A549 (cell line): ENCODE data around the gene HS6ST2. TPM values are rescaled to one million over a fixed set of nuclear protein-coding genes. Genes with fewer than 3 reads are reported as not detected.

ENCODE experiments used
- ATAC-seq, 2 experiments: fragments of 200-7000 bp in 1 of 2; fragments of >200 bp in 1 of 2; cut with Nextera tagmentation in 1 of 2; cut with Tn5 transposase in 1 of 2; 3 replicates each; pipeline versions ENCODE4 v1.8.0 to v1.9.1; 2018 to 2020; ENCODE audit warnings: mild to moderate bottlenecking in 1 of 2, moderate library complexity in 1 of 2
- CTCF ChIA-PET: fragments of 300-600 bp; sonication (Branson Sonifier 250); formaldehyde crosslinking; extraction: SDS; loops from one replicate; lab custom pipeline; 2021; ENCODE audit warnings: antibody characterized with exemption, inconsistent platforms; lab: Yijun Ruan, JAX
- POLR2A ChIA-PET: fragments of 350-600 bp; formaldehyde crosslinking; extraction: SDS; loops from one replicate; lab custom pipeline; 2021; ENCODE audit warnings: antibody characterized with exemption, inconsistent platforms; lab: Yijun Ruan, JAX
- DNase-seq, 2 experiments: peaks; one replicate each; pipeline versions ENCODE4 v3.0.0 to v3.0.0-alpha.2; 2011 to 2016; ENCODE audit warnings: low read depth in 1 of 2, low spot score in 1 of 2
- FAIRE-seq: peaks from 2 replicates; lab custom pipeline; 2011; peaks lifted over from hg19 to GRCh38; lab: Jason Lieb, UNC
- H3K27ac ChIP-seq, 2 experiments: fragments of >200 bp; sonication (Bioruptor Twin); formaldehyde crosslinking; 3 replicates each; pipeline ENCODE4 v1.5.1; 2016 to 2017
- H3K4me1 ChIP-seq: fragments of >200 bp; sonication (Bioruptor Twin); formaldehyde crosslinking; 3 replicates; pipeline ENCODE4 v1.6.1; 2016
- H3K4me2 ChIP-seq: fragments of >200 bp; sonication (Bioruptor Twin); formaldehyde crosslinking; 3 replicates; pipeline ENCODE4 v1.6.1; 2016
- H3K4me3 ChIP-seq: fragments of >200 bp; sonication (Bioruptor Twin); formaldehyde crosslinking; 3 replicates; pipeline ENCODE4 v1.5.1; 2016
- H3K9me3 ChIP-seq: fragments of >200 bp; sonication (Bioruptor Twin); formaldehyde crosslinking; 3 replicates; pipeline ENCODE4 v1.6.1; 2016
- BCL3 ChIP-seq: fragments of >200 bp; sonication (Bioruptor Twin); formaldehyde crosslinking; IDR thresholded peaks from 3 replicates; pipeline ENCODE4 v1.6.1; 2016
- CBX8 ChIP-seq: fragments of 200-600 bp; sonication (generic); IDR thresholded peaks from 2 replicates; pipeline ENCODE4 v1.6.1; 2016
- CEBPB ChIP-seq, 2 experiments: fragments of >200 bp in 1 of 2; sonication (Bioruptor Twin) in 1 of 2; formaldehyde crosslinking in 1 of 2; IDR thresholded peaks; 2 replicates each; pipeline ENCODE4 v1.6.1; 2012 to 2016
- CHD4 ChIP-seq: fragments of 200-600 bp; sonication (generic); IDR thresholded peaks from 2 replicates; pipeline ENCODE4 v1.6.1; 2016; ENCODE audit warnings: antibody characterized with exemption, mild to moderate bottlenecking, borderline replicate concordance
- EP300 ChIP-seq, 2 experiments: fragments of >200 bp; sonication (Bioruptor Twin); formaldehyde crosslinking; IDR thresholded peaks; 2 replicates in 1 of 2; 3 replicates in 1 of 2; pipeline ENCODE4 v1.6.1; 2016 to 2017
- ESRRA ChIP-seq: fragments of 150-350 bp; IDR thresholded peaks from 2 replicates; pipeline ENCODE4 v1.6.1; 2014; ENCODE audit warnings: mild to moderate bottlenecking, low read length, borderline replicate concordance
- FOSL2 ChIP-seq, 2 experiments: fragments of 450-650 bp in 1 of 2; fragments of >200 bp in 1 of 2; sonication (Bioruptor Twin) in 1 of 2; formaldehyde crosslinking; IDR thresholded peaks; 2 replicates each; pipeline versions ENCODE4 v1.5.0 to v1.6.1; 2016 to 2020; ENCODE audit warnings: mild to moderate bottlenecking in 1 of 2, moderate library complexity in 1 of 2
- GATA3 ChIP-seq: IDR thresholded peaks from 2 replicates; pipeline ENCODE4 v1.6.1; 2012; ENCODE audit warnings: borderline replicate concordance
- HDAC2 ChIP-seq: fragments of 200-600 bp; sonication (generic); IDR thresholded peaks from 2 replicates; pipeline ENCODE4 v1.6.1; 2016
- HEYL ChIP-seq: fragments of 250-450 bp; sonication (Bioruptor Pico); IDR thresholded peaks from 2 replicates; pipeline ENCODE4 v1.8.0; 2021; ENCODE audit warnings: mild to moderate bottlenecking, moderate library complexity
- HOXA7 ChIP-seq: fragments of 250-450 bp; sonication (Bioruptor Pico); IDR thresholded peaks from 2 replicates; pipeline ENCODE4 v1.5.0; 2020; ENCODE audit warnings: mild to moderate bottlenecking, moderate library complexity
- JUN ChIP-seq, 2 experiments: fragments of >200 bp; sonication (Bioruptor Twin); formaldehyde crosslinking; IDR thresholded peaks; 2 replicates in 1 of 2; 3 replicates in 1 of 2; pipeline ENCODE4 v1.6.1; 2016 to 2017
- MAX ChIP-seq: IDR thresholded peaks from 2 replicates; pipeline ENCODE4 v1.6.1; 2012
- NR3C1 ChIP-seq: fragments of >200 bp; sonication (Bioruptor Twin); formaldehyde crosslinking; IDR thresholded peaks from 3 replicates; pipeline ENCODE4 v1.6.1; 2017
- PBX3 ChIP-seq: IDR thresholded peaks from 2 replicates; pipeline ENCODE4 v1.6.1; 2012
- POLR2A ChIP-seq: IDR thresholded peaks from 2 replicates; pipeline ENCODE4 v1.6.1; 2012; ENCODE audit warnings: mild to moderate bottlenecking, low read length
- RFX5 ChIP-seq: fragments of 450-650 bp; IDR thresholded peaks from 2 replicates; pipeline ENCODE4 v1.7.1; 2014; ENCODE audit warnings: antibody characterized with exemption, mild to moderate bottlenecking, moderate library complexity
- SREBF2 ChIP-seq: fragments of 450-650 bp; IDR thresholded peaks from 2 replicates; pipeline ENCODE4 v1.6.1; 2014; ENCODE audit warnings: mild to moderate bottlenecking, moderate library complexity
- ZC3H11A ChIP-seq: fragments of 450-650 bp; IDR thresholded peaks from 2 replicates; pipeline ENCODE4 v1.6.1; 2014; ENCODE audit warnings: antibody characterized with exemption, mild to moderate bottlenecking
- ZFP36 ChIP-seq: fragments of 450-650 bp; IDR thresholded peaks from 2 replicates; pipeline ENCODE4 v1.6.1; 2014; ENCODE audit warnings: borderline replicate concordance; ENCODE audit not compliant: partially characterized antibody
- ZNF302 ChIP-seq: fragments of 250-450 bp; sonication (Bioruptor Pico); IDR thresholded peaks from 2 replicates; pipeline ENCODE4 v1.9.0; 2021; ENCODE audit warnings: inconsistent platforms, mild to moderate bottlenecking, moderate library complexity
- WGBS: methylation state at CpG from one replicate; pipeline ENCODE4 v1.1.6; 2017; ENCODE audit errors: missing lambda C conversion rate; 5-methylcytosine and 5-hydroxymethylcytosine counted together
- polyA plus RNA-seq, 4 experiments: library from polyadenylated mRNA; depleted of rRNA in 3 of 4; stranded (reverse); fragments of >200 nt; fragmentation: RNase III in 1 of 4; extraction: RNeasy Plus Mini Kit Qiagen cat#74134 plus additional on column Dnase treatment in 1 of 4; gene quantifications; 2 replicates in 3 of 4; 3 replicates in 1 of 4; pipeline ENCODE4 v1.2.3, GENCODE V29; 2011 to 2017
- TF ChIP-seq, protein P1 (sequence below): fragments of >200 bp; sonication (Bioruptor Twin); formaldehyde crosslinking; IDR thresholded peaks from 3 replicates; pipeline ENCODE4 v1.5.1; 2016
- TF ChIP-seq, protein P2 (sequence below): fragments of 250-450 bp; sonication (Bioruptor Pico); IDR thresholded peaks from 2 replicates; pipeline ENCODE4 v1.5.0; 2020; ENCODE audit warnings: low read depth, mild to moderate bottlenecking, moderate library complexity
- TF ChIP-seq, protein P3 (sequence below): fragments of 150-350 bp; IDR thresholded peaks from 2 replicates; pipeline ENCODE4 v1.6.1; 2014; ENCODE audit warnings: low read depth, mild to moderate bottlenecking, low read length

Gene HS6ST2
- polyA plus RNA-seq, 2 of the 4 experiments (the other 2 are of a cell fraction) = 0.01 to 0.04 TPM

DNA sequence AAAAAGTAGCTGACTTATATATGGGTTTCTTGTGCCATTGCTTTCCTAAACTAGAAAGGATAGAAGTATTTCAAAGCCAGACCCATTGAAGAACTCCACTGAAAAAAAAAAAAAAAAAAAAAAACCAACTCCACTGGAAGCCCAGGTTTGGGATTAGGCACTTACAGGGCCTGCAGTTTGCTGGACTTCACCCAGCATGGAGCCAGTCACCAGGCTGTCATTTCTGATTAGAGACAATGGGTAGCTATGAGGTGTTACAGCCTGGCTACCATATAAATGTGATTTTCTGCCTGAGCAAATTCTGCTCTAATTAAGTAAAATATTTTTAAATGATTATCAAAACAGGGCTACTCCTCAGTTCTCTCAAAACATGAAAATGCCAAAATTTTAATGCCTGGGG lies 49.5 kb downstream of the HS6ST2 start:
- H3K4me3 ChIP-seq = no peak overlapping the region
- no peaks in the 10 kb centered on the region for H3K4me1 ChIP-seq
- ATAC-seq = no peak
- DNase-seq = no peak
- TF ChIP-seq, protein P1, sequence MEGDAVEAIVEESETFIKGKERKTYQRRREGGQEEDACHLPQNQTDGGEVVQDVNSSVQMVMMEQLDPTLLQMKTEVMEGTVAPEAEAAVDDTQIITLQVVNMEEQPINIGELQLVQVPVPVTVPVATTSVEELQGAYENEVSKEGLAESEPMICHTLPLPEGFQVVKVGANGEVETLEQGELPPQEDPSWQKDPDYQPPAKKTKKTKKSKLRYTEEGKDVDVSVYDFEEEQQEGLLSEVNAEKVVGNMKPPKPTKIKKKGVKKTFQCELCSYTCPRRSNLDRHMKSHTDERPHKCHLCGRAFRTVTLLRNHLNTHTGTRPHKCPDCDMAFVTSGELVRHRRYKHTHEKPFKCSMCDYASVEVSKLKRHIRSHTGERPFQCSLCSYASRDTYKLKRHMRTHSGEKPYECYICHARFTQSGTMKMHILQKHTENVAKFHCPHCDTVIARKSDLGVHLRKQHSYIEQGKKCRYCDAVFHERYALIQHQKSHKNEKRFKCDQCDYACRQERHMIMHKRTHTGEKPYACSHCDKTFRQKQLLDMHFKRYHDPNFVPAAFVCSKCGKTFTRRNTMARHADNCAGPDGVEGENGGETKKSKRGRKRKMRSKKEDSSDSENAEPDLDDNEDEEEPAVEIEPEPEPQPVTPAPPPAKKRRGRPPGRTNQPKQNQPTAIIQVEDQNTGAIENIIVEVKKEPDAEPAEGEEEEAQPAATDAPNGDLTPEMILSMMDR = no peak
- TF ChIP-seq HEYL (CRISPR knock-in tag) (no peak), CHD4 (no peak), RFX5 (no peak), HOXA7 (CRISPR knock-in tag) (no peak), JUN (IDR thresholded peaks at IDR 0.05) (no peak), PBX3 (no peak), MAX (no peak), SREBF2 (no peak)
- ChIA-PET CTCF (no interaction called here), POLR2A (no interaction called here)
- no peak overlapping the region for H3K27ac ChIP-seq
- no peaks in the 10 kb centered on the region for H3K9me3 ChIP-seq
- H3K4me2 ChIP-seq = no peak overlapping the region
- no peak for FAIRE-seq

- Histone ChIP-seq H3K4me3 (no peak overlapping the region), H3K9me3 (no peaks in the 10 kb centered on the region), H3K27ac (no peak overlapping the region), H3K4me1 (no peaks in the 10 kb centered on the region), H3K4me2 (no peak overlapping the region)
- no peak for DNase-seq
- TF ChIP-seq, protein P2, sequence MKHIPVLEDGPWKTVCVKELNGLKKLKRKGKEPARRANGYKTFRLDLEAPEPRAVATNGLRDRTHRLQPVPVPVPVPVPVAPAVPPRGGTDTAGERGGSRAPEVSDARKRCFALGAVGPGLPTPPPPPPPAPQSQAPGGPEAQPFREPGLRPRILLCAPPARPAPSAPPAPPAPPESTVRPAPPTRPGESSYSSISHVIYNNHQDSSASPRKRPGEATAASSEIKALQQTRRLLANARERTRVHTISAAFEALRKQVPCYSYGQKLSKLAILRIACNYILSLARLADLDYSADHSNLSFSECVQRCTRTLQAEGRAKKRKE (CRISPR knock-in tag) = no peak
- TF ChIP-seq POLR2A = no peak
- TF ChIP-seq ZNF302 (CRISPR knock-in tag) = no peak
- TF ChIP-seq HDAC2 = no peak
- TF ChIP-seq CEBPB (IDR thresholded peaks at IDR 0.05) = no peak
- TF ChIP-seq BCL3 = no peak
- TF ChIP-seq FOSL2 (IDR thresholded peaks at IDR 0.05) = no peak
- TF ChIP-seq FOSL2 (CRISPR knock-in tag; IDR thresholded peaks at IDR 0.05) = no peak
- TF ChIP-seq ZC3H11A = no peak
- no peak for TF ChIP-seq PBX3
- TF ChIP-seq ZFP36 = no peak
- TF ChIP-seq NR3C1 = no peak
- no peak for TF ChIP-seq EP300 (IDR thresholded peaks at IDR 0.05)
- TF ChIP-seq ESRRA = no peak
- no peak for TF ChIP-seq CBX8
- no peak for TF ChIP-seq GATA3
- TF ChIP-seq, protein P3, sequence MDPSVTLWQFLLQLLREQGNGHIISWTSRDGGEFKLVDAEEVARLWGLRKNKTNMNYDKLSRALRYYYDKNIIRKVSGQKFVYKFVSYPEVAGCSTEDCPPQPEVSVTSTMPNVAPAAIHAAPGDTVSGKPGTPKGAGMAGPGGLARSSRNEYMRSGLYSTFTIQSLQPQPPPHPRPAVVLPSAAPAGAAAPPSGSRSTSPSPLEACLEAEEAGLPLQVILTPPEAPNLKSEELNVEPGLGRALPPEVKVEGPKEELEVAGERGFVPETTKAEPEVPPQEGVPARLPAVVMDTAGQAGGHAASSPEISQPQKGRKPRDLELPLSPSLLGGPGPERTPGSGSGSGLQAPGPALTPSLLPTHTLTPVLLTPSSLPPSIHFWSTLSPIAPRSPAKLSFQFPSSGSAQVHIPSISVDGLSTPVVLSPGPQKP = no peak
- no peak for TF ChIP-seq JUN (IDR thresholded peaks at IDR 0.05)
- ChIA-PET POLR2A (no interaction called here), CTCF (interaction anchor here (0.7 kb wide), 1 partner anchor 700 kb away, joined by 3 read pairs; no protein-coding TSS in a partner anchor)
- FAIRE-seq = no peak
- ATAC-seq = no peak
- 63% methylated on average over 1 of the region's 1 CpG for WGBS
Measured at GRCh38 chrX:132900633-132901293, 57.7 kb downstream of the HS6ST2 start.
